NCI-H510A treated with DMSO at 0.1 percent for 48 hours (cell line): ENCODE measurements around the gene COL25A1.
A peak's percentile ranks its signal among the peaks of the same experiment; 100 is the strongest.

ENCODE experiments used
- DNase-seq: peaks from one replicate; lab custom pipeline; 2025; lab: John Stamatoyannopoulos, UW

The COL25A1 gene

GRCh38 chr4:108811486-108811885, 491.0 kb downstream of the COL25A1 start:
- DNase-seq: no peak

GRCh38 chr4:108810087-108810486, 492.4 kb downstream of the COL25A1 start:
- DNase-seq: no peak

- DNase-seq: no peak
Observed at GRCh38 chr4:108804648-108805273, 497.7 kb downstream of the COL25A1 start.

- no peak for DNase-seq
Observed at GRCh38 chr4:108799306-108799705, 503.2 kb downstream of the COL25A1 start.

GRCh38 chr4:108796173-108796572, 506.3 kb downstream of the COL25A1 start:
- no peak for DNase-seq

DNA sequence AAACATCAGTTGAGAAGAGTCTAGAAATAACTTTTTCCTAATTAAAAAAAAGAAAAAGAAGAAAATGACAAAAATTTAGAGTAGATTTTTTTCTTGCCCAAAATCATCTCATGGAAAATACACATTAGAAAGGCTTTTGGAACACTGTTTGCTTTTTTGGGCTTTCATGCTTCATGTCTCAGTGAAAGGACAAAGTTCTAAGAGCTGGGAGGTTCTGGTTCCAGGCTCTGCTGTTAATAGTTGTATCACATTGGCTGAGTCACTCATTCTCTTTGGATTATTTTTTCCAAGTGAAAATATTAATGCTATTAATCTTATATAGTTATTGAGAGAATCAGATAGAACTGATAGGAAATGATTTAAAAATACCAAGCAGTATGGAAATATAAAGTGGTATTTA, 506.7 kb downstream of the COL25A1 start:
- no peak for DNase-seq

GRCh38 chr4:108794136-108794535, 508.3 kb downstream of the COL25A1 start:
- no peak for DNase-seq

DNA sequence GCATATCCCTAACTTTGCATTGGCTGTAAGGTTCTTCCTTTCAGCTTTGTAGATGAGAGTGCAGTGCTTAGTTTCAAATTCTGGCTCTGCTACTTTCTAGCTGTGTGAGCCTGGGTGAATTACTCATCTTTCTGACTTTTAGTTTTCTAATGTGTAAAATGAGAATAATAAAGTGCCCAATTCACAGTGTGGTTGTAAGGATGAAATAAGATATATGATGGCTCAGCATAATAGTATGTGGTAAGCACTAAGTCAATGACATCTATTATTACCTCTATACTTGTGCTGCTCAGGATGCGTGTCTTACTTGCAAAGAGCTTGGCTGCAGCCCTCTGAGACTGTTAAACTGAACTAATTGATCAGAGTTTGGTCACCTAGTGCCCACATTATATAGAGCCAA, 509.0 kb downstream of the COL25A1 start:
- DNase-seq: no peak

DNA sequence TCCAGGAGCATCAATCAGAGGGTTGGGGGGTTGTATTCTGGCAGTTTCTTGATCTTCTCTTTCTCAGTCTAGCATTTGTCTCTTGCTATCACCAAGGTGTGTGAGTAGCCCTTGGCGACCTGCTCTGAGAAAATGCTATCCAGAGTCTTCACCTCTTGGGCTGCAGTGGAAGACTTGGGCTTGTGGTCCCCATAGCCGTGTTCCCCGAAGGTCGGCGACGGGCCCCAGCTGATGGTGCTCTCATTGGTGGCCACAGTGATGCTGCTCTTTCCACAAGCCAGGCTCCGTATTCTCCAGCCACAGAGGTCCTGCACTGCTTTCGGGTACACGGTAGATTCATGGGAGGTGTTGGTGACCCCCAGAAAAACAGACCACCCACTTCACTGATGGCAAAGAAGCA, 513.7 kb downstream of the COL25A1 start:
- no peak for DNase-seq

DNA sequence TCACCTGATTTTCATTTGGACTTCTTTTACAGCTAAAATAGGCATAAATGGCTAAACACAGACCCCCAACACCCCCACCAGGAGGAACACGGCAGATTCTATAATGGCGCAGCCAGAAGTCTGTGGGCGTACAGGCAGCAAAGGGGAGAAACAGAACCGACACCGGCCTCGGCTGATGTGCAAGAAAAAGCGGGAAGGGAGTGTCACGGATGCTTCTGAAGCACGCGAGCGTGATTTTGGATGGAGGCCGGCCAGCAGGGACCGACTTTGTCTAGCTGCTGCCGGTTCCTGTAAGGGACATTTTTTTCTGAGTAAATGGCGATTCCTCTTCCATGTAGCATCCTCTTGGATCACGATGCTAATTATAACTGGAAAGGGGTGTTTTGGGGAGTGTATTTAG, 514.7 kb downstream of the COL25A1 start:
- no peak for DNase-seq

DNA sequence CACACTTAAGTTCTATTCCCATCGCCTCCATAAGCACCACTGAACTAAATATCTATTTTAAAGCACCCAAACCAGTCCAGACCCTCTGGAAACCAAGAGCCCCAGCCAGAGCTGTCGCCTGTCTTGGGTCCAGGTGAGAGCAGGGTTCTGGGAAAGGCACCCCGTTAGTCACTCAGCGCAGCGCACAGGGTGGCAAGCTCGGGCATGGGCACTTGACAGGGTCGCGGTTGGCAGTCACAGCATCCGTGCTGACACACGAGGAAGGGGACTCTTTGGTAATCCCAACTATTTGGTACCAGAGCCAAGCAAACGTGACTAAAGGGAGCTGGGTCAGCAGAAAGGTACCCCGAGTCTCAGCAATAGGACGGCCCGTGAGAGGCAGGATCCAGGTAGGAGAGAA, 515.4 kb downstream of the COL25A1 start:
- DNase-seq: no peak

DNA sequence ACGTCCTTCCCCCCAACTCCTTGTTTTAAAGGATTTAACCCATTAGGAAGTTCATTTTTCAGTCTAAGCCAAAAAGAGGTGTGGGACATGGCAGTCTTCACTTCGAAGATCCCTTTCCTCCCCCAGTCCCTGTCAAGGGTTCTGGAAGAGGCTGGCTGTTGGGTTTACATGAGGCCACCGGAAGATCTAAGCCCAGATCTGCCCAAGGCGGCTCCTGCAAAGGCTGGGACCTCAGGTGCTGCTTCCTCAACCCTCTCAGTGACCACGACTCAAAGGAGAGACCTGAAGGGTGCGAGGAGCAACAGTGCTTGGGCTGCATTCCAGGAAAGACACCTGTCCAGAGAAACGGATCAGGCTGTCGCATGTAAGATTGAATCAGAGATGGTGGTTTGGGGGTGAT, 516.1 kb downstream of the COL25A1 start:
- no peak for DNase-seq

GRCh38 chr4:108783665-108784463, 518.6 kb downstream of the COL25A1 start:
- peak; percentile 2 for DNase-seq

GRCh38 chr4:108779958-108780357, 522.5 kb downstream of the COL25A1 start:
- no peak for DNase-seq

DNA sequence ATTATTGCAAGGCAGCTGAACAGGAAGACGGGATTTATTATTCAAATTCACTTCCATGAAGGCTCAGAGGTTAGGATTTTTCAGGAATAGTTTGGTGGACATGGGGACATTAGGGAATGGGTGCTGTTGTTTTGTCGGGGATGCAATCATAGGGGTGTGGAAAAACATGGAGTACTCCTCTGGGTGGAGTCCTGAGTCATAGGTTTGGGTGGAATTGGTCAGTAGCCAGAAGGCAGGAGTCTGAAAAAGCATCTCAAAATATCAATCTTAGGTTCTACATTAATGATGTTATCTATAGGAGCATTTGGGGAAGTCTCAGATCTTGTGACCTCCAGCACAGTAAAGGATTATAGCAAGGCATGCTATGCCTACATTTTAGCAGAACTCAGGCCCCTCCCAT, 525.1 kb downstream of the COL25A1 start:
- DNase-seq: no peak

DNA sequence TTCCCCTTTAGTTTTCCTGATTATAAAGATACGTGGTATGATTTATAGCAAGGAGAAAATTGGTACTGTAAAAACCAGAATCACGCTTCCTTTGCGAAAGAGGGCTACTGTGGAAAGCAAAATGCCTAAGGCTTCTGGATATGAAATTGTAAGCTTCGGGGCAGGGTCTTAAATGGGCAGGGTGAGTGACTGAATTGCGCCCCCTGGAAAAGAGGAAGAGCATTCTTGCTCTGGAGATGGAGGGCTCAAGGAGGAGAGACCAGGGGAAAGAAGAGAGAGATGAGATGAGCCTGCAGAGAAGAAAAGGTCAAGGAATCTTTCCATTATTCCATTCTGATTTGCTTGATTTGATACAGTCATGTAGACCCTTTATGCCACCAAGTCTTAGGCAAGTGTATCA, 526.5 kb downstream of the COL25A1 start:
- no peak for DNase-seq

DNA sequence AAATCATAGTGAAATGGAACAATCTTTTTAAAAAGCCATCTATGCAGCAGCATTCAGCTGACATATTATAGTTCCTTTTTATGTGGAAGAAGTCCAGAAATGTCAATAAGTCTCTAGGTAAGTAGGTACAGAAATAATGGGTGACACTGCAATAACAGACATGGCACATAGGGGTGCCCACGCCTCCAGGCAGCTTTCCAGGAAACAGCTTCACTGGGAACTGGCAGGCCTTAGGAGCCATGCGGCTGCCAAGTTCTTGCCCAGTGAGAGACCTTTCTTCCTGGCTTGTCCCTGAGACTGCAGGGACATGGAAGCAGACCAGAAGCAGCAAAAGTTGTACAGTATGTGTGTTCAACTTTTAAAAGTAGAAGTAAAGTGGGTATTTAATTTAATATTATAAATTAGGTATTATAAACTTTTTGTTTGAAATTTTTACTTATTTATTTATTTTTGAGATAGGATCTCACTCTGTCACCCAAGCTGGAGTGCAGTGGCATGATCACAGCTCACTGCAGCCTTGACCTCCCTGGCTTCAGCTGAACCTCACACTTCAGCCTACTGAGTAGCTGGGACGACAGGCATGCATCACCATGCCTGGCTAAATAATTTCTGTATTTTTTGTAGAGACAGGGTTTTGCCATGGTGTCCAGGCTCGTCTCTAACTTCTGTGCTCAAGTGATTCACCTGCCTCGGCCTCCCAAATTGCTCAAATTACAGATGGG, 527.5 kb downstream of the COL25A1 start:
- DNase-seq: no peak

DNA sequence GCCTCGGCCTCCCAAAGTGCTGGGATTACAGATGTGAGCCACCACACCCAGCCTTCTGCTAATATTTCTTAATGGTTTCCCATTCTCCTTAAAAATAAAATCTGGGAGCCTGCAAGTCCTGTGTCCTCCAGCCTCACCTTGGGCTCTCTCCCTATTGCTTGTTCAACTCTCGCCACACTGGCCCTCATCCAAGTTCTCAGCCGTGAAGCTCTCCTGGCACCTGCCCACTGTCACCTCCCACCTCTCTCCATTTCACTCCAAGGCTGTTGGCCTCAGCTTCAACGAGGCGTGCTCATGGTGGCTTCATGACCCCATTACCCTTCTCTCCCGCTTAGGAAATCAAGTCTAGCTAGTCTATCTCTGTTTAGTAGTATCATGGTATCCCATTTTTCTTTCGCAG, 530.1 kb downstream of the COL25A1 start:
- DNase-seq: no peak

DNA sequence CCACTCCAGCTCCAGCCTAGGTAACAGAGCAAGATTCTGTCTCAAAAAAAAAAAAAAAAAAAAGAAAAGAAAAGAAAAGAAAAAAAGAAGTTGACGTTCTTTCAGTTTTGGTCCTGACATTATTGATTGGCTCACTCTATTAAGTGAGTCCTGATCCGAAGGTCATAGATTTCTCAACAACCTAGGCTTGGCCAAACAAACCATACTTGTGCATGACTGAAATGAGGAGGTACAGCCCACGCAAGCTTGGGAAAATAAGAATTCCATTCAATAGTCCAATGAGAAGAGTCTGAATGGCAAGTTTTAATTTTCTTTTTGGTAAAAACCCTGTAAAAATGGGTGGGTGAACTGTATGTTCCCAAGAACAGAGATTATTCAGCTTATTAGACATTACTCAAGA, 536.4 kb downstream of the COL25A1 start:
- DNase-seq: no peak

- DNase-seq: no peak
Observed at GRCh38 chr4:108763986-108764385, 538.5 kb downstream of the COL25A1 start.

GRCh38 chr4:108763226-108763593, 539.2 kb downstream of the COL25A1 start:
- no peak for DNase-seq

- DNase-seq: peak; percentile 42
Observed at GRCh38 chr4:108762559-108763225, 539.8 kb downstream of the COL25A1 start, which contains the start of gene ETNPPL. Gene ETNPPL, minus strand, starts transcription at chr4:108763053. Its CDS starts 155 bp downstream, at chr4:108762898.
